Epidermal melanocyte (primary cell): ENCODE data around the gene LINGO4.
A peak's percentile ranks its signal among the peaks of the same experiment; 100 is the strongest.
"Not testable (repeated sequence)": the region's sequence is repeated elsewhere in the genome, so short reads cannot be mapped to it uniquely, and the experiment has no call there.

Source experiments
- DNase-seq: peaks from one replicate; pipeline ENCODE4 v3.0.0; 2011; ENCODE audit warnings: low spot score; ENCODE audit not compliant: insufficient read length

Gene LINGO4

DNA sequence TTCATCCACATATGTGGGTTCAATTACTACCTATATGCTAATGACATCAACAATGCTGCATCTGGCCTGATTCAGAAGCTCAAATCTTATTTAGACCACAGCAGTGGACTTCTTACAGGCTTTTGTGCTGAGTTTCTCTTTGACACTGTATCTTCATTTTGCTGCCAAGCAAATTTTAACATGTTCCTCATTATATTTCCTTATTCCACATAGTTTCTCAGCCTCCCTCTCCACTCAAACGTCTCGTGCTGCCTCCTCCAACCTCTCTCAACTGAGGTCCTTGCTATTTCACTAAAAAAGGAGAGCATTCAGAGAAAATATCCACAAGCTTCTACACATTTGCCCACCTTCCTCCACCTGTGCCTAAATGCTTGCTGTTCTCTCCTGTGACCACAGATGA lies 21.4 kb downstream of the LINGO4 start:
- no peak for DNase-seq

GRCh38 chr1:151782741-151783140 lies 22.5 kb downstream of the LINGO4 start:
- no peak for DNase-seq

- not testable (repeated sequence) for DNase-seq
Measured at GRCh38 chr1:151782026-151782425, 23.2 kb downstream of the LINGO4 start.

DNA sequence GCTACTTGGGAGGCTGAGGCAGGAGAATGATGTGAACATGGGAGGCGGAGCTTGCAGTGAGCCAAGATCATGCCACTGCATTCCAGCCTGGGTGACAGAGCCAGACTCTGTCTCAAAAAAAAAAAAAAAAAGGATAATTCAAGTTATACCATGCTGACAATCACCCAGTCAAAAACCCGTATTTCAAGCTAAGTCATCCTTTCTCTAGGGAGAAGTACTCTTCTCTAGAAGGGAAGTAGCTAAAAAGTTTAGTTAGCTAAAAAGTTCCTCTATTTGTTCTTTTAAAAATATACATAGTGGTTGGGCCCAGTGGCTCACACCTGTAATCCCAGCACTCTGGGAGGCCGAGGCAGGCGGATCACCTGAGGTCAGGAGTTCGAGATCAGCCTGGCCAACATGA lies 24.5 kb downstream of the LINGO4 start:
- DNase-seq, result not testable (repeated sequence)

GRCh38 chr1:151779852-151780251 lies 25.4 kb downstream of the LINGO4 start:
- DNase-seq, result no peak

DNA sequence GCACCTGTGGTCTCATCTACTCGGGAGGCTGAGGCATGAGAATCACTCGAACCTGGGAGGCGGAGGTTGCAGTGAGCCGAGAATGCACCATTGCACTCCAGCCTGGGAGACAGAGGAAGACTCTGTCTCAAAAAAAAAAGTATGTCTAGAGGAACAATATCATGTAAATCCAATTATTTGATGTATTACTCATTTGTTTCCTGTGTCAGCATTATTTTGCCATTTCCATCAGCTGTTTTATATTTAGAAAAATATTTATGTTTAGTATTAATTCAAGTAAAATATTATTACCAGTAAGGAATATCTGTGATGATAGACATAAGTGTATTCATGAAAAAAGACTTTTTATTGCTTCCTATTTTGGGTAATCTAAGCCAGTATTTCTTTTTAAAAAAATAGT lies 27.9 kb downstream of the LINGO4 start:
- no peak for DNase-seq

DNA sequence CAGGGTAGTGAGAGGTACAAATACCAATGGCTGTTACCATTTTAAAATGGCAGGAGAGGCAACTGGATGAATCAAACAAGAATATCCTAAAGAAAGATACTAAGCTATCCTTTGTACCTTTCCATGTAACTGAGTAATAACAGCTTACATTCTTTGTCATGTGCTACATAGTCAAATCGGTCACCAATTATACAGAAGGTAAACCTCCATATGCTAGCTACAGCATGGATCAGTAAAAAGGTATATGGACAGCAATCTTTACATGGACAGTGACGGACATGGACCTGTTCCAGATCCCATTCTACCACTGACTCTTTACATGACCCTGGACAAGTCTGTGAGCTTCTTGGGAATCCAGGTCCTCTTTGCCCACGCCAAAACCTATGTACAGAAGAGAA lies 28.6 kb downstream of the LINGO4 start:
- no peak for DNase-seq

- no peak for DNase-seq
Measured at GRCh38 chr1:151775894-151776664, 29.1 kb downstream of the LINGO4 start.

GRCh38 chr1:151774256-151774922 lies 30.8 kb downstream of the LINGO4 start:
- no peak for DNase-seq

DNA sequence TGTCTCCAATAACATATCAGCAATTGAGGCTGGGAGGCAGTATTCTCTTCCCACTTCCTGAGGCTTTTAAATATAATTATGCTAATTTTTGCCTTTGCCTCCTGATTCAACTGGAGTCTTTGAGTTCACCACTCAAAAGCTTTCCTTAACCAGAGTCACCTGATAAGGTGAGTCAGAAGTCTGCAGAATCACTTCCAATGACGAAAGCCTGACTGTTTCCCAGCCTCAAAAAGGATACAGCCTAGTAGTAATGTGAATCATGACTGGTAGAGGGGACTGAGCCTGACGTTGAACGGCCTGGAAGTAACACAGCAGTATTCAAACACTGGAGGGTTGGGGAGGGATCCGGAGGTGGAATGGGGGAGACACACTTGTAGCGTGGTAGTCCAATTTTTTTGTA lies 31.5 kb downstream of the LINGO4 start:
- no peak for DNase-seq

DNA sequence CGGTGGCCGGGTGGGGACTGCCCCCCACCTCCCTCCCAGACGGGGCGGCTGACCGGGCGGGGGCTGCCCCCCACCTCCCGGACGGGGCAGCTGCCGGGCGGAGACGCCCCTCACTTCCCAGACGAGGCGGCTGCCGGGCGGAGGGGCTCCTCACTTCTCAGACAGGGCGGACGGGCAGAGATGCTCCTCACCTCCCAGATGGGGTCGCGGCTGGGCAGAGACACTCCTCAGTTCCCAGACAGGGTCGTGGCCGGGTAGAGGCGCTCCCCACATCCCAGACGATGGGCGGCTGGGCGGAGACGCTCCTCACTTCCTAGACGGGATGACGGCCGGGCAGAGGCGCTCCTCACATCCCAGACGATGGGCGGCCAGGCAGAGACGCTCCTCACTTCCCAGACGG lies 35.9 kb downstream of the LINGO4 start:
- DNase-seq, result not testable (repeated sequence)

DNA sequence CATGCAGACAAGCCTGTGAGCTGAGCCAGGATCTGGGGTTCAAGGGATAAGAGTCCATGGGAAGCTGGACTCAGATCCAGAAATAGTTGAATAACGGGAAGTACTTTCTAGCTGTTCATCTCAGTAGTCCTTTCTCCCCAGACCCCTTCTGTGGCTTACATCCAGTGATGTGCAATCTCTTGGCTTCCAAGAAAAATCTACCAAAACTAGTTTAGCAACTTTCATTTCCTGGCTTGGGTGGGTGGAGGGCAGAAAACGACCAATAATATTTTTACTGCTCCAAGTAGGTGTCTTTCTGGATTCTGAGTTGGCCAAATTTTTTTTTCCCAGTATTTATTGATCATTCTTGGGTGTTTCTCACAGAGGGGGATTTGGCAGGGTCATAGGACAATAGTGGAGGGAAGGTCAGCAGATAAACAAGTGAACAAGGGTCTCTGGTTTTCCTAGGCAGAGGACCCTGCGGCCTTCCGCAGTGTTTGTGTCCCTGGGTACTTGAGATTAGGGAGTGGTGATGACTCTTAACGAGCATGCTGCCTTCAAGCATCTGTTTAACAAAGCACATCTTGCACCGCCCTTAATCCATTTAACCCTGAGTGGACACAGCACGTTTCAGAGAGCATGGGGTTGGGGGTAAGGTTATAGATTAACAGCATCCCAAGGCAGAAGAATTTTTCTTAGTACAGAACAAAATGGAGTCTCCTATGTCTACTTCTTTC lies 36.7 kb downstream of the LINGO4 start:
- not testable (repeated sequence) for DNase-seq

- no peak for DNase-seq
Measured at GRCh38 chr1:151763990-151764389, 41.2 kb downstream of the LINGO4 start.

DNA sequence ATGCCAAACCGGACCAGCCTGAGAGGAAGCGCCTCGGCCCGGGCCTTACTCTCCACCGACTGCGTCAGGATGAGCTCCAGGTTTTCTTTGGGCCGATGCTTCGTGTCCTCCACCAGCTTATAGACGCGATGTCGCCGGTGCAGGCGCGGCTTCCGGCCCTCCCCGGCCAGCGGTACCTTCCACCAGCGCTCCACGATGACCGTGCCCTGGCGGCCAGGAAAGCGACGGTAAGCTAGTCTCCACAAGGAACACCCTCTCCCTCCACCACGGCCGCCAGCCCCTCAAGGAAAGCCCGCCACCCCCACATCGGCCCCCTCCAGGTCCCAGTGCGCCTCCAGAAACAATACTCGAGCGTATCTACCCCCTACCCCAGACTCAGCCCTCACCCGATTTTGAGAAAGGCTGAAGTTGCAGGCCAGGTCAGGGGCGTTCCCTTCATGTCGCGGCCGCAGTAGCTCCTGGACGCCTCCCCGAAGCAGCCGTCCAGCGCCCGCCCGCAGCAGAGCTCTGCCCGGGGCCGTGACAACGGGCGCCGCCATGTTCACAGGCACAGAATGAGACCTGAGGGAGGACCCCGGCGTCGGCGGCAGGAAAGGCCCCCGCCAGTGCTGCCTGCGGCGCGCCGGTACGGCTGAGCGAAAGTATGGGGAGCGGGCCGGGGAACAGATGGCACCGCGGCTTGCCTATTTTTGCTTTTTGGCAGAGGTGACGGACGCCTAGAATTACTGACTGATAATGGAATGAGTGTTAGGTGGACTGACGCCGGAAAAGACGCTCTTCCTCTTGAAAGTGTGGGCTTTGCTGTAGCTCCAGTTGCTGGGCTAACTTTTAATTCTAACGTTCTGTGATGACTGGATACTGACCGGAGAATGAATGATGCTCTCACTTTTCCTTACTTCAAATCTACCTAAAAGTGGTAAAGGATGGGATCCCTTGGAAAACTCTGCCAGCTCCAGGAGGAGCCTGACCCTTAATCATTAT lies 42.0 kb downstream of the LINGO4 start, which contains the start of gene MRPL9:
Gene MRPL9, minus strand, starts transcription at position 556 of the 981 bp plus-strand sequence. Its CDS starts 17 bp downstream, at position 539.
- DNase-seq, result peak; percentile 98

GRCh38 chr1:151760597-151761385 lies 44.4 kb downstream of the LINGO4 start:
- no peak for DNase-seq

DNA sequence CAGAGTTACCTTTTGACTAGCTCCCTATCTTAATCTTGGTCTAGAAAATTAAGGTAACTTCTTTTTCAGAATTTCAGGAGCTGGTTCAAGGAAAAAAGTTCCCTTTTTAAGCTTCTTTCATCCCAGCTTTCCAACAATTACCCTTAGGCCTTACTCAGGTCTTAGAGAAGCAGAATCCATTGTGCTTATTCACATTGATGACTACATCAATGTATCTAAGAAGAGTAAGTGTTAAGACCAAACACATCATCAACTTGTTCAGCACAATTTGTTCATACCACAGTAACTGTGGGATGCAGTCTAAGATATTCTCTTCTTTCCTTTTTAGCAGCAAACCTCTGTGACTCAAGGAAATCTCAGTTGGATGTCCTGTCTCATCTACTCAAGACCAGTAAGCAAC lies 46.0 kb downstream of the LINGO4 start:
- DNase-seq, result no peak

- no peak for DNase-seq
Measured at GRCh38 chr1:151756291-151756690, 48.9 kb downstream of the LINGO4 start.
